HEK293T (cell line): Measurements from ENCODE around the gene C19orf67.

Source experiments
- ARNT ChIP-seq: fragments of 450-650 bp; IDR thresholded peaks from 2 replicates; pipeline ENCODE4 v1.6.1; 2017; ENCODE audit warnings: mild to moderate bottlenecking
- BHLHE40 ChIP-seq: fragments of 450-650 bp; IDR thresholded peaks from 2 replicates; pipeline ENCODE4 v1.6.1; 2016; ENCODE audit warnings: mild to moderate bottlenecking, moderate library complexity, borderline replicate concordance
- FOXK2 ChIP-seq: fragments of 450-650 bp; IDR thresholded peaks from 2 replicates; pipeline ENCODE4 v1.6.1; 2016; ENCODE audit warnings: mild to moderate bottlenecking
- FOXM1 ChIP-seq: fragments of 450-650 bp; IDR thresholded peaks from 2 replicates; pipeline ENCODE4 v1.6.1; 2017; ENCODE audit warnings: mild to moderate bottlenecking, borderline replicate concordance
- HDGF ChIP-seq: fragments of 450-650 bp; IDR thresholded peaks from 2 replicates; pipeline ENCODE4 v1.6.1; 2017; ENCODE audit warnings: antibody characterized with exemption, borderline replicate concordance
- L3MBTL2 ChIP-seq: fragments of 450-650 bp; conservative IDR thresholded peaks from 2 replicates; pipeline ENCODE4 v1.6.1; 2016; ENCODE audit warnings: mild to moderate bottlenecking
- PKNOX1 ChIP-seq: fragments of 450-650 bp; IDR thresholded peaks from 2 replicates; pipeline ENCODE4 v1.6.1; 2016
- SP1 ChIP-seq: fragments of 450-650 bp; IDR thresholded peaks from 2 replicates; pipeline ENCODE4 v1.6.1; 2017
- SUZ12 ChIP-seq: fragments of 450-650 bp; IDR thresholded peaks from 2 replicates; pipeline ENCODE4 v1.6.1; 2016; ENCODE audit warnings: mild to moderate bottlenecking
- ZNF384 ChIP-seq: fragments of 450-650 bp; IDR thresholded peaks from 2 replicates; pipeline ENCODE4 v1.6.1; 2016

- TF ChIP-seq FOXK2 (no peak), BHLHE40 (no peak), ARNT (no peak), ZNF384 (no peak), SP1 (no peak), FOXM1 (no peak), L3MBTL2 (no peak), PKNOX1 (no peak), SUZ12 (no peak), HDGF (no peak)
Measured at GRCh38 chr19:14102102-14102696, 16.6 kb upstream of the C19orf67 start.
